K562 (cell line): Measurements from ENCODE around the gene SPAG16. TPM values are rescaled to one million over a fixed set of nuclear protein-coding genes. Genes with fewer than 3 reads are reported as not detected.

Source experiments
- ATAC-seq: fragments of 200-7000 bp; cut with Tn5 transposase; 3 replicates; pipeline ENCODE4 v1.9.1; 2020; ENCODE audit warnings: moderate library complexity
- BruUV-seq: library from RNA; stranded (reverse); fragments of 400-500 nt; replicated peaks from 2 replicates; lab custom pipeline; 2021; lab: Mats Ljungman, UMichigan
- CTCF ChIA-PET: fragments of 300-600 bp; formaldehyde crosslinking; extraction: SDS; loops from one replicate; lab custom pipeline; 2021; ENCODE audit warnings: low intra/inter-chr PET ratio; lab: Yijun Ruan, JAX
- POLR2A ChIA-PET: fragments of 300-600, 350-650 bp; sonication (Branson Sonifier 250); formaldehyde crosslinking; extraction: SDS; loops from one replicate; lab custom pipeline; 2021; ENCODE audit warnings: antibody characterized with exemption, inconsistent platforms; lab: Yijun Ruan, JAX
- DNase-seq, 4 experiments: peaks; one replicate each; pipeline versions ENCODE4 v3.0.0 to v3.0.0-alpha.2; 2011 to 2018; ENCODE audit warnings: low spot score in 3 of 4, mixed read lengths in 3 of 4; ENCODE audit errors: extremely low read depth in 1 of 4
- FAIRE-seq: peaks from 2 replicates; lab custom pipeline; 2011; peaks lifted over from hg19 to GRCh38; lab: Jason Lieb, UNC
- H2AFZ ChIP-seq: 2 replicates; pipeline ENCODE4 v1.6.0; 2011; ENCODE audit warnings: low read depth, low read length, control low read depth, inconsistent platforms
- H3K27ac ChIP-seq: fragments of 200-600 bp; 3 replicates; pipeline ENCODE4 v1.8.0; 2011; ENCODE audit warnings: low read depth, mild to moderate bottlenecking, control low read depth, inconsistent platforms, low read length, moderate library complexity, mixed read lengths; ENCODE audit errors: extremely low read depth
- H3K27me3 ChIP-seq, 2 experiments: fragments of 300-600 bp in 1 of 2; 2 replicates in 1 of 2; 3 replicates in 1 of 2; pipeline versions ENCODE4 v1.6.0 to v1.8.0; 2011; ENCODE audit warnings: inconsistent platforms in 2 of 2, low read length in 2 of 2, mild to moderate bottlenecking in 1 of 2, mixed read lengths in 1 of 2, moderate library complexity in 1 of 2; ENCODE audit not compliant: control insufficient read depth in 2 of 2, insufficient read depth in 2 of 2
- H3K36me3 ChIP-seq: fragments of 300-600 bp; 3 replicates; pipeline ENCODE4 v1.8.0; 2011; ENCODE audit warnings: mild to moderate bottlenecking, low read length, inconsistent platforms; ENCODE audit not compliant: control insufficient read depth, insufficient read depth
- H3K4me1 ChIP-seq, 2 experiments: fragments of 200-600 bp in 1 of 2; replicated peaks in 1 of 2; 2 replicates in 1 of 2; 3 replicates in 1 of 2; pipeline versions ENCODE4 v1.5.1 to v1.8.0; 2011; ENCODE audit warnings: inconsistent platforms in 2 of 2, low read length in 2 of 2, mild to moderate bottlenecking in 1 of 2, mixed read lengths in 1 of 2, moderate library complexity in 1 of 2; ENCODE audit not compliant: control insufficient read depth in 2 of 2, insufficient read depth in 2 of 2
- H3K4me2 ChIP-seq: 2 replicates; pipeline ENCODE4 v1.6.1; 2011; ENCODE audit warnings: low read length, control low read depth, inconsistent platforms, mixed read lengths; ENCODE audit not compliant: insufficient read depth
- H3K4me3 ChIP-seq: fragments of 200-600 bp; sonication (generic), shearing (Covaris generic); 2 replicates; pipeline ENCODE4 v1.5.1; 2016; ENCODE audit warnings: control low read depth, inconsistent platforms
- H3K79me2 ChIP-seq: fragments of 200-600 bp; 3 replicates; pipeline ENCODE4 v1.8.0; 2011; ENCODE audit warnings: low read length, inconsistent platforms; ENCODE audit not compliant: control insufficient read depth, insufficient read depth
- H3K9ac ChIP-seq, 2 experiments: 2 replicates each; pipeline versions ENCODE4 v1.6.0 to v1.6.1; 2011; ENCODE audit warnings: low read depth in 2 of 2, low read length in 2 of 2, control low read depth in 1 of 2, inconsistent platforms in 1 of 2, mild to moderate bottlenecking in 1 of 2, mixed read lengths in 1 of 2; ENCODE audit not compliant: insufficient read depth in 1 of 2
- H3K9me1 ChIP-seq: one replicate; pipeline ENCODE4 v1.6.0; 2011; ENCODE audit warnings: inconsistent platforms, mild to moderate bottlenecking, low read length, moderate library complexity; ENCODE audit not compliant: control insufficient read depth, insufficient read depth
- H3K9me3 ChIP-seq: replicated peaks from 2 replicates; pipeline ENCODE4 v1.5.1; 2011; ENCODE audit warnings: low read depth, low read length, inconsistent platforms; ENCODE audit not compliant: control insufficient read depth, insufficient read depth
- H4K20me1 ChIP-seq: replicated peaks from 2 replicates; pipeline ENCODE4 v1.6.1; 2011; ENCODE audit warnings: low read length, inconsistent platforms, mixed read lengths; ENCODE audit not compliant: control insufficient read depth, insufficient read depth
- EGR1 ChIP-seq: fragments of 450-650 bp; conservative IDR thresholded peaks from 2 replicates; pipeline ENCODE4 v1.6.1; 2017; ENCODE audit warnings: mild to moderate bottlenecking
- L3MBTL2 ChIP-seq: fragments of 450-650 bp; IDR thresholded peaks from 2 replicates; pipeline ENCODE4 v1.6.1; 2016; ENCODE audit warnings: mild to moderate bottlenecking, moderate library complexity
- RFX1 ChIP-seq: fragments of 450-650 bp; IDR thresholded peaks from 2 replicates; pipeline ENCODE4 v1.6.1; 2016; ENCODE audit warnings: mild to moderate bottlenecking, moderate library complexity
- TAF7 ChIP-seq: fragments of 450-650 bp; IDR thresholded peaks from 2 replicates; pipeline ENCODE4 v1.6.1; 2016; ENCODE audit warnings: missing genetic modification characterization, missing compliant biosample characterization
- WGBS: fragments of 100-300 bp; shearing (Covaris generic); methylation state at CpG from one replicate; pipeline ENCODE4 v1.1.6; 2016; ENCODE audit warnings: low coverage, mixed read lengths; ENCODE audit not compliant: insufficient coverage; ENCODE audit errors: missing lambda C conversion rate; 5-methylcytosine and 5-hydroxymethylcytosine counted together
- in situ Hi-C: fragments of 300-500 bp; cut with MboI; formaldehyde crosslinking; loops from 4 replicates; pipeline ENCODE4 v1.15.0; 2018; ENCODE audit warnings: inconsistent platforms, mixed read lengths
- intact Hi-C: fragments of 100-400 bp; cut with micrococcal nuclease; formaldehyde crosslinking; loops from 2 replicates; pipeline ENCODE4 v1.14.2; 2022
- polyA plus RNA-seq, 8 experiments: library from polyadenylated mRNA; depleted of rRNA in 4 of 8; stranded (reverse) in 5 of 8; unstranded in 3 of 8; fragments of >200 nt; fragmentation: Nextera tagmentation in 2 of 8; fragmentation: Illumina TruSeq in 1 of 8; extraction: Ambion mirVana in 2 of 8; extraction: Trizol in 1 of 8; gene quantifications; 2 replicates each; pipeline versions ENCODE4 v1.2.1 to v1.2.3, GENCODE V29; 2011 to 2014; ENCODE audit warnings: inconsistent platforms in 1 of 8, missing spikeins in 1 of 8
- total RNA-seq, 7 experiments: library from RNA; depleted of rRNA in 6 of 7; stranded (reverse); fragments of >200 nt in 6 of 7; fragmentation: Illumina TruSeq in 2 of 7; extraction: Trizol in 2 of 7; gene quantifications; 2 replicates each; pipeline versions ENCODE4 v1.2.1 to v1.2.3, GENCODE V29; 2011 to 2021; ENCODE audit warnings: low replicate concordance in 1 of 7
- TF ChIP-seq, protein P1 (sequence below): sonication (generic); formaldehyde crosslinking; IDR thresholded peaks from 2 replicates; pipeline ENCODE4 v1.8.1; 2023; ENCODE audit warnings: missing genetic modification reagents, mild to moderate bottlenecking, borderline replicate concordance

The SPAG16 gene
- total and polyA plus RNA-seq, 9 of the 15 experiments (the other 6 are each of a cell fraction or from before 2014, with no cell fraction given), result 0.98 to 5.9 (median 3.5) TPM

DNA sequence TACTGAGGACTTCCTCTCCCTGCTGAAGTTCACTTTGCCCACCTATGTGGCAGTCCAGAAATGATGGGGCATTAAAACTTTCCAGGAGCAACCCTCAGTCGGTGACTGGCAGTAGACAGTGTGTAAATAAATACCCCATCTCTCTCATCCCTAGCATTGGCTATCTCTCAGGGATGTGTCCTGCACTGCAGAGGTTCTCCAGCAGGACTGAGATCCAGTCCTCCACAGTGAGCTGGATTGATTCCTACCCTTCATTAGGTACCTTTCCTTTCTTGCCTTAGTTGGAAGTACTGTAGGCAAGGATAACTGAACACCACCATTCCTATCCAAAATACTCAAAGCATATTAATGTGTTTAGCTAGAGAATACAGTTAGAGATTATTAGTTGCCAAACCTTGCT lies 441.8 kb downstream of the SPAG16 start:
- H3K9me3 ChIP-seq, result no peaks in the 10 kb centered on the region
- no peaks in the 10 kb centered on the region for H3K9me1 ChIP-seq
- intact Hi-C loops (no loop called here), in situ Hi-C loops (no loop called here)
- H3K36me3 ChIP-seq, result no peaks in the 10 kb centered on the region
- H2AFZ ChIP-seq, result no peak overlapping the region
- no peaks in the 10 kb centered on the region for H3K79me2 ChIP-seq
- WGBS, result 0% methylated on average over 1 of the region's 1 CpG
- no peak overlapping the region for H3K4me3 ChIP-seq
- ATAC-seq (no peak), FAIRE-seq (no peak), DNase-seq (no peak)
- ChIA-PET CTCF (no interaction called here), POLR2A (no interaction called here)
- no peaks in the 10 kb centered on the region for H3K27me3 ChIP-seq
- H3K9ac ChIP-seq, result no peak overlapping the region
- H4K20me1 ChIP-seq, result no peaks in the 10 kb centered on the region
- H3K4me2 ChIP-seq, result no peak overlapping the region
- TF ChIP-seq RFX1 (no peak), EGR1 (no peak), TAF7 (tag) (no peak), L3MBTL2 (no peak)
- TF ChIP-seq, protein P1, sequence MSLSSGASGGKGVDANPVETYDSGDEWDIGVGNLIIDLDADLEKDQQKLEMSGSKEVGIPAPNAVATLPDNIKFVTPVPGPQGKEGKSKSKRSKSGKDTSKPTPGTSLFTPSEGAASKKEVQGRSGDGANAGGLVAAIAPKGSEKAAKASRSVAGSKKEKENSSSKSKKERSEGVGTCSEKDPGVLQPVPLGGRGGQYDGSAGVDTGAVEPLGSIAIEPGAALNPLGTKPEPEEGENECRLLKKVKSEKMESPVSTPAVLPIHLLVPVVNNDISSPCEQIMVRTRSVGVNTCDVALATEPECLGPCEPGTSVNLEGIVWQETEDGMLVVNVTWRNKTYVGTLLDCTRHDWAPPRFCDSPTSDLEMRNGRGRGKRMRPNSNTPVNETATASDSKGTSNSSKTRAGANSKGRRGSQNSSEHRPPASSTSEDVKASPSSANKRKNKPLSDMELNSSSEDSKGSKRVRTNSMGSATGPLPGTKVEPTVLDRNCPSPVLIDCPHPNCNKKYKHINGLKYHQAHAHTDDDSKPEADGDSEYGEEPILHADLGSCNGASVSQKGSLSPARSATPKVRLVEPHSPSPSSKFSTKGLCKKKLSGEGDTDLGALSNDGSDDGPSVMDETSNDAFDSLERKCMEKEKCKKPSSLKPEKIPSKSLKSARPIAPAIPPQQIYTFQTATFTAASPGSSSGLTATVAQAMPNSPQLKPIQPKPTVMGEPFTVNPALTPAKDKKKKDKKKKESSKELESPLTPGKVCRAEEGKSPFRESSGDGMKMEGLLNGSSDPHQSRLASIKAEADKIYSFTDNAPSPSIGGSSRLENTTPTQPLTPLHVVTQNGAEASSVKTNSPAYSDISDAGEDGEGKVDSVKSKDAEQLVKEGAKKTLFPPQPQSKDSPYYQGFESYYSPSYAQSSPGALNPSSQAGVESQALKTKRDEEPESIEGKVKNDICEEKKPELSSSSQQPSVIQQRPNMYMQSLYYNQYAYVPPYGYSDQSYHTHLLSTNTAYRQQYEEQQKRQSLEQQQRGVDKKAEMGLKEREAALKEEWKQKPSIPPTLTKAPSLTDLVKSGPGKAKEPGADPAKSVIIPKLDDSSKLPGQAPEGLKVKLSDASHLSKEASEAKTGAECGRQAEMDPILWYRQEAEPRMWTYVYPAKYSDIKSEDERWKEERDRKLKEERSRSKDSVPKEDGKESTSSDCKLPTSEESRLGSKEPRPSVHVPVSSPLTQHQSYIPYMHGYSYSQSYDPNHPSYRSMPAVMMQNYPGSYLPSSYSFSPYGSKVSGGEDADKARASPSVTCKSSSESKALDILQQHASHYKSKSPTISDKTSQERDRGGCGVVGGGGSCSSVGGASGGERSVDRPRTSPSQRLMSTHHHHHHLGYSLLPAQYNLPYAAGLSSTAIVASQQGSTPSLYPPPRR (CRISPR knock-in tag), result no peak
- no TSS peak for BruUV-seq
- no peaks in the 10 kb centered on the region for H3K4me1 ChIP-seq
- no peak overlapping the region for H3K27ac ChIP-seq
